Measurements from ENCODE around the gene RTL9. TPM values are rescaled to one million over a fixed set of nuclear protein-coding genes. Genes with fewer than 3 reads are reported as not detected.

RTL9 gene
- total and polyA plus RNA-seq, 2 donors (not counting 3 experiments of a cell fraction or from before 2014, with no cell fraction given): not detected

- Histone ChIP-seq H4K20me1 (replicated peaks; ENCODE audit: control insufficient read depth, extremely low read depth, insufficient read depth, low read length) (no peaks in the 10 kb centered on the region), H3K4me1 (ENCODE audit: control insufficient read depth, extremely low read depth, insufficient read depth, low read length) (no peaks in the 10 kb centered on the region), H3K36me3 (ENCODE audit: control insufficient read depth in 2 of 2, extremely low read depth in 1 of 2, insufficient read depth in 2 of 2, low read length in 2 of 2) (no peaks in the 10 kb centered on the region), H3K9ac (replicated peaks; ENCODE audit: extremely low read depth, insufficient read depth, low read length) (no peak overlapping the region), H2AFZ (ENCODE audit: low read depth, low read length) (no peak overlapping the region), H3K9me1 (replicated peaks; ENCODE audit: control insufficient read depth, extremely low read depth, insufficient read depth, low read length) (no peaks in the 10 kb centered on the region), H3K9me3 (replicated peaks; ENCODE audit: control insufficient read depth, insufficient read depth, low read length) (no peaks in the 10 kb centered on the region), H3K4me2 (ENCODE audit: insufficient read depth, low read length) (no peak overlapping the region), H3K79me2 (ENCODE audit: control insufficient read depth, insufficient read depth, low read length) (peaks cover 18% of the 10 kb centered on the region), H3K27ac (ENCODE audit: insufficient read depth, low read depth, low read length) (no peak overlapping the region), H3K27me3 (ENCODE audit: control insufficient read depth in 2 of 2, insufficient read depth in 2 of 2, low read length in 2 of 2) (no peaks in the 10 kb centered on the region), H3K4me3 (replicated peaks in 1 of 3; ENCODE audit: insufficient read depth in 1 of 3, low read depth in 1 of 3, low read length in 3 of 3) (no peak overlapping the region)
- FAIRE-seq (no peak), DNase-seq (ENCODE audit: low read depth, low spot score) (no peak)
- POLR2A ChIA-PET: no interaction called here
- CTCF ChIA-PET: interaction anchor here (1.3 kb wide), 1 partner anchor 15 kb away, joined by 4 read pairs; no protein-coding TSS in a partner anchor
- dilution Hi-C loops (cut with MboI; ENCODE audit: extremely low pct_ligation_motif_present, low sequenced_read_pairs) (no loop called here), intact Hi-C loops (cut with micrococcal nuclease) (no loop called here)
- TF ChIP-seq EZH2 (IDR thresholded peaks at IDR 0.05; ENCODE audit: borderline replicate concordance, low read depth, low read length, severe bottlenecking): no peak
- no peak for TF ChIP-seq FOS (IDR thresholded peaks at IDR 0.05; ENCODE audit: borderline replicate concordance, insufficient read depth, low read length)
- TF ChIP-seq GATA2 (IDR thresholded peaks at IDR 0.05; ENCODE audit: insufficient read depth, insufficient read length, low read depth, low read length): no peak
- no peak for TF ChIP-seq JUN (IDR thresholded peaks at IDR 0.05; ENCODE audit: borderline replicate concordance, insufficient read depth, insufficient read length, low read depth)
- no peak for TF ChIP-seq POLR2AphosphoS5 (IDR thresholded peaks at IDR 0.05; ENCODE audit: insufficient read depth, low read depth, low read length)
- TF ChIP-seq, protein P1, sequence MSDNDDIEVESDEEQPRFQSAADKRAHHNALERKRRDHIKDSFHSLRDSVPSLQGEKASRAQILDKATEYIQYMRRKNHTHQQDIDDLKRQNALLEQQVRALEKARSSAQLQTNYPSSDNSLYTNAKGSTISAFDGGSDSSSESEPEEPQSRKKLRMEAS (IDR thresholded peaks at IDR 0.05; ENCODE audit: insufficient read depth, insufficient read length): no peak
- TF ChIP-seq POLR2A (IDR thresholded peaks at IDR 0.05; ENCODE audit: low read depth, low read length): no peak
- no peak for TF ChIP-seq CTCF (IDR thresholded peaks at IDR 0.05; ENCODE audit: extremely low read depth in 1 of 2, insufficient read depth in 1 of 2, low read depth in 1 of 2, low read length in 2 of 2)
- BruUV-seq (replicated peaks): no TSS peak
Observed at GRCh38 chrX:110310000-110310790, 48.5 kb upstream of the RTL9 start.
